Caco-2 (cell line): ENCODE data around the gene RWDD1. TPM values are rescaled to one million over a fixed set of nuclear protein-coding genes. Genes with fewer than 3 reads are reported as not detected.

Experiments used
- BruUV-seq: library from RNA; stranded (reverse); fragments of 400-500 nt; replicated peaks from 2 replicates; lab custom pipeline; 2021; lab: Mats Ljungman, UMichigan
- CTCF ChIA-PET: fragments of 300-600 bp; sonication (Branson Sonifier 250); formaldehyde crosslinking; loops from one replicate; lab custom pipeline; 2022; ENCODE audit warnings: antibody characterized with exemption; lab: Charles Lee
- POLR2A ChIA-PET: fragments of 300-600 bp; sonication (Branson Sonifier 250); formaldehyde crosslinking; loops from one replicate; lab custom pipeline; 2022; ENCODE audit warnings: antibody characterized with exemption; lab: Charles Lee
- DNase-seq, 2 experiments: peaks; one replicate each; pipeline versions ENCODE4 v3.0.0 to v3.0.0-alpha.2; 2020 to 2022
- H3K27me3 ChIP-seq: replicated peaks from 2 replicates; pipeline ENCODE4 v1.6.0; 2011; ENCODE audit warnings: low read length; ENCODE audit not compliant: control insufficient read depth, insufficient read depth
- H3K36me3 ChIP-seq: 2 replicates; pipeline ENCODE4 v1.5.1; 2011; ENCODE audit warnings: low read length; ENCODE audit not compliant: control insufficient read depth, insufficient read depth
- H3K4me1 ChIP-seq: fragments of 250-450 bp; sonication (Bioruptor Pico); 2 replicates; pipeline ENCODE4 v1.5.1; 2020; ENCODE audit warnings: mild to moderate bottlenecking
- H3K4me3 ChIP-seq: 2 replicates; pipeline ENCODE4 v1.5.1; 2011; ENCODE audit warnings: low read depth, mild to moderate bottlenecking, control low read depth, low read length
- H3K9me3 ChIP-seq: fragments of 250-450 bp; sonication (Bioruptor Pico); 2 replicates; pipeline ENCODE4 v1.5.1; 2020; ENCODE audit warnings: mild to moderate bottlenecking, moderate library complexity
- H3K27ac Mint-ChIP-seq: one replicate; pipeline ENCODE4 v1.8.0; 2022; ENCODE audit warnings: mixed read lengths; ENCODE audit not compliant: unreplicated experiment
- H3K27me3 Mint-ChIP-seq: one replicate; pipeline ENCODE4 v1.8.0; 2022; ENCODE audit warnings: mixed read lengths; ENCODE audit not compliant: insufficient read depth, unreplicated experiment
- H3K36me3 Mint-ChIP-seq: one replicate; pipeline ENCODE4 v1.8.0; 2022; ENCODE audit warnings: mild to moderate bottlenecking, mixed read lengths; ENCODE audit not compliant: insufficient read depth, unreplicated experiment
- H3K4me1 Mint-ChIP-seq: one replicate; pipeline ENCODE4 v1.8.0; 2022; ENCODE audit warnings: low read depth, mixed read lengths; ENCODE audit not compliant: unreplicated experiment
- H3K4me3 Mint-ChIP-seq: one replicate; pipeline ENCODE4 v1.8.0; 2022; ENCODE audit warnings: mild to moderate bottlenecking, moderate library complexity, mixed read lengths; ENCODE audit not compliant: unreplicated experiment
- H3K9me3 Mint-ChIP-seq: one replicate; pipeline ENCODE4 v1.8.0; 2022; ENCODE audit warnings: mixed read lengths; ENCODE audit not compliant: unreplicated experiment
- CTCF ChIP-seq, 2 experiments: fragments of 200-600 bp in 1 of 2; IDR thresholded peaks; 1 replicate in 1 of 2; 2 replicates in 1 of 2; pipeline versions ENCODE4 v1.5.1 to v1.8.0; 2011 to 2022; ENCODE audit warnings: antibody characterized with exemption in 1 of 2, control low read depth in 1 of 2, inconsistent platforms in 1 of 2, low read depth in 1 of 2, low read length in 1 of 2, mild to moderate bottlenecking in 1 of 2, moderate library complexity in 1 of 2; ENCODE audit not compliant: insufficient read depth in 1 of 2, severe bottlenecking in 1 of 2, unreplicated experiment in 1 of 2
- intact Hi-C: fragments of 100-400 bp; cut with micrococcal nuclease; formaldehyde crosslinking; loops from one replicate; pipeline ENCODE4 v1.10.0; 2022; ENCODE audit not compliant: unreplicated experiment
- total RNA-seq: library from RNA; stranded (reverse); gene quantifications from 2 replicates; pipeline ENCODE4 v1.2.3, GENCODE V29; 2022

The RWDD1 gene
- total RNA-seq, 1 experiment from 2014 or later, result 35.0 TPM

- Mint-ChIP-seq H3K9me3 (no peaks in the 10 kb centered on the region), H3K4me3 (no peak overlapping the region), H3K4me1 (peaks cover 6% of the 10 kb centered on the region), H3K27me3 (no peaks in the 10 kb centered on the region), H3K36me3 (peaks cover 45% of the 10 kb centered on the region), H3K27ac (no peak overlapping the region)
- no TSS peak for BruUV-seq
- no peaks in the 10 kb centered on the region for H3K27me3 ChIP-seq
- no peaks in the 10 kb centered on the region for H3K9me3 ChIP-seq
- POLR2A ChIA-PET, result no interaction called here
- intact Hi-C loops, result no loop called here
- H3K4me1 ChIP-seq, result no peaks in the 10 kb centered on the region; the same call in 1 of the 2 replicates
- no peak for TF ChIP-seq CTCF (IDR thresholded peaks at IDR 0.05; ENCODE audit: insufficient read depth in 1 of 2, low read depth in 1 of 2, low read length in 1 of 2, severe bottlenecking in 1 of 2, unreplicated experiment in 1 of 2)
- CTCF ChIA-PET, result no interaction called here
- no peak for DNase-seq
- no peak overlapping the region for H3K4me3 ChIP-seq
- no peaks in the 10 kb centered on the region for H3K36me3 ChIP-seq
Observed at GRCh38 chr6:116578335-116578734, 7.0 kb downstream of the RWDD1 start.

DNA sequence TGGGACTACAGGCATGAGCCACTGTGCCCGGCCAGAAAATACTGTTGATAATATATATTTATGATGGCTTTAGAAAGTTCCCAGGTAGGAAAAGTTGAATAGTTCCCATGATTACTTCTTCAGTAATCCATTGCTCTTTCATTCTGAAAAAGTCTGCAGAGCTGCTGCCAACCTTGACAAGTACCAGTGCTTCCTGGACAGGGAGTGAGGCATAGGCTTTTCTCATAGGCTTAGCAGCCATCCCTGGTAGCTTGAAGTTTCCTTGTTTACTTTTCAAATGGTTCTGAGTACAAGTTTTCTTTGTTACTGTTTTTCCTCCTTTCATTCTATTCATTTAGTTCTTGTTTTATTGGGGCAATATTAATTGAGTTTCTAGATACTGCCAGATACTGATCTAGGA lies 7.8 kb downstream of the RWDD1 start:
- CTCF ChIA-PET, result no interaction called here
- no peak for DNase-seq
- H3K27me3 Mint-ChIP-seq, result no peaks in the 10 kb centered on the region
- H3K27ac Mint-ChIP-seq, result no peak overlapping the region
- peaks cover 45% of the 10 kb centered on the region for H3K36me3 Mint-ChIP-seq
- H3K36me3 ChIP-seq, result no peaks in the 10 kb centered on the region
- H3K27me3 ChIP-seq, result no peaks in the 10 kb centered on the region
- no peaks in the 10 kb centered on the region for H3K4me1 ChIP-seq
- H3K4me3 Mint-ChIP-seq, result no peak overlapping the region
- POLR2A ChIA-PET, result no interaction called here
- H3K4me1 Mint-ChIP-seq, result peaks cover 6% of the 10 kb centered on the region
- H3K4me3 ChIP-seq, result no peak overlapping the region
- BruUV-seq, result no TSS peak
- intact Hi-C loops, result no loop called here
- no peaks in the 10 kb centered on the region for H3K9me3 Mint-ChIP-seq
- no peaks in the 10 kb centered on the region for H3K9me3 ChIP-seq
- no peak for TF ChIP-seq CTCF (IDR thresholded peaks at IDR 0.05; ENCODE audit: insufficient read depth in 1 of 2, low read depth in 1 of 2, low read length in 1 of 2, severe bottlenecking in 1 of 2, unreplicated experiment in 1 of 2)

GRCh38 chr6:116580198-116580597 lies 8.9 kb downstream of the RWDD1 start:
- H3K4me1 Mint-ChIP-seq, result peaks cover 6% of the 10 kb centered on the region
- peaks cover 45% of the 10 kb centered on the region for H3K36me3 Mint-ChIP-seq
- DNase-seq, result no peak
- no peak overlapping the region for H3K27ac Mint-ChIP-seq
- no peaks in the 10 kb centered on the region for H3K4me1 ChIP-seq
- no peak overlapping the region for H3K4me3 ChIP-seq
- H3K9me3 ChIP-seq, result no peaks in the 10 kb centered on the region
- no peak overlapping the region for H3K4me3 Mint-ChIP-seq
- no peak for TF ChIP-seq CTCF (IDR thresholded peaks at IDR 0.05; ENCODE audit: insufficient read depth in 1 of 2, low read depth in 1 of 2, low read length in 1 of 2, severe bottlenecking in 1 of 2, unreplicated experiment in 1 of 2)
- no peaks in the 10 kb centered on the region for H3K36me3 ChIP-seq
- ChIA-PET CTCF (no interaction called here), POLR2A (no interaction called here)
- no peaks in the 10 kb centered on the region for H3K27me3 Mint-ChIP-seq
- H3K9me3 Mint-ChIP-seq, result no peaks in the 10 kb centered on the region
- no peaks in the 10 kb centered on the region for H3K27me3 ChIP-seq
- intact Hi-C loops, result no loop called here
- no TSS peak for BruUV-seq
